GM06990 (cell line): ENCODE results near the gene USP12.
"Not testable (repeated sequence)": the region's sequence is repeated elsewhere in the genome, so short reads cannot be mapped to it uniquely, and the experiment has no call there.

Experiments
- DNase-seq: peaks from one replicate; pipeline ENCODE4 v3.0.0-alpha.2; 2011; ENCODE audit not compliant: insufficient read length; ENCODE audit errors: extremely low read depth
- H3K27me3 ChIP-seq: replicated peaks from 2 replicates; pipeline ENCODE4 v1.6.0; 2011; ENCODE audit warnings: low read length; ENCODE audit not compliant: control insufficient read depth, insufficient read depth
- H3K36me3 ChIP-seq: 2 replicates; pipeline ENCODE4 v1.5.1; 2011; ENCODE audit warnings: low read length; ENCODE audit not compliant: control insufficient read depth, insufficient read depth
- H3K4me3 ChIP-seq: replicated peaks from 2 replicates; pipeline ENCODE4 v1.5.1; 2011; ENCODE audit warnings: low read depth, mild to moderate bottlenecking, control low read depth, low read length
- TF ChIP-seq, protein P1 (sequence below): IDR thresholded peaks from 2 replicates; pipeline ENCODE4 v1.5.1; 2011; ENCODE audit warnings: low read length, control low read depth, mild to moderate bottlenecking, inconsistent platforms; ENCODE audit not compliant: insufficient read depth, poor library complexity, severe bottlenecking

USP12 gene, protein sequence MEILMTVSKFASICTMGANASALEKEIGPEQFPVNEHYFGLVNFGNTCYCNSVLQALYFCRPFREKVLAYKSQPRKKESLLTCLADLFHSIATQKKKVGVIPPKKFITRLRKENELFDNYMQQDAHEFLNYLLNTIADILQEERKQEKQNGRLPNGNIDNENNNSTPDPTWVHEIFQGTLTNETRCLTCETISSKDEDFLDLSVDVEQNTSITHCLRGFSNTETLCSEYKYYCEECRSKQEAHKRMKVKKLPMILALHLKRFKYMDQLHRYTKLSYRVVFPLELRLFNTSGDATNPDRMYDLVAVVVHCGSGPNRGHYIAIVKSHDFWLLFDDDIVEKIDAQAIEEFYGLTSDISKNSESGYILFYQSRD

DNA sequence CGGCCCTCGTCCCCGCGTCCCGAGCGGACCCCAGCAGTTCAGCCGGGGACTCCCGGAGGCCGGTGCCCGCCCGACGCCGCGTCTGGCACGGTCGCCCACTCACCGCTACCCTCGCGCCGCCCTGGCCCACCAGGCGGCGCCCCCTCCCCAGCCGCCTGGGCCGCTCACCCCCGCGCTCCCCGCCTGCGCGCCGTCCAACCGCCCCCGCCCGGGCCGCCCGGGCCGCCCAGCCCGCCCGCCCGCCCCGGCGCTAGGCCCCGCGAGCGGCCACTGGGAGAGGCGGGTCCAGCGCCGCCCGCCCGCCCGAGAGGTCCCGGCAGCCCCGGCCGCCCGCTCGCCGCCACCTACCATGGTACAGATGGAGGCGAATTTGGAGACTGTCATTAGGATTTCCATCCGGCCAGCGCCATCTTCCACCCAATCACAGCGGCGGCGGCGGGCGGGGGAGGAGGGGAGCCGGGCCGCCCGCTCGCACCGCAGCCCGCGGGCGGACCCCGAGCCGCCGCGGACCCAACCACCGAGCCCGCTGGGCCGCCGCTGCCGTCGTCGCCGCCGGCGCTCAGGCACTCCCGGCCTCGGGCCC, at the start of gene USP12:
USP12 (minus strand) TSS at position 568 of the 583 bp plus-strand sequence; CDS start at position 396, 172 bp downstream.
- DNase-seq, result peak; percentile 53
- H3K36me3 ChIP-seq, result no peaks in the 10 kb centered on the region
- TF ChIP-seq, protein P1, sequence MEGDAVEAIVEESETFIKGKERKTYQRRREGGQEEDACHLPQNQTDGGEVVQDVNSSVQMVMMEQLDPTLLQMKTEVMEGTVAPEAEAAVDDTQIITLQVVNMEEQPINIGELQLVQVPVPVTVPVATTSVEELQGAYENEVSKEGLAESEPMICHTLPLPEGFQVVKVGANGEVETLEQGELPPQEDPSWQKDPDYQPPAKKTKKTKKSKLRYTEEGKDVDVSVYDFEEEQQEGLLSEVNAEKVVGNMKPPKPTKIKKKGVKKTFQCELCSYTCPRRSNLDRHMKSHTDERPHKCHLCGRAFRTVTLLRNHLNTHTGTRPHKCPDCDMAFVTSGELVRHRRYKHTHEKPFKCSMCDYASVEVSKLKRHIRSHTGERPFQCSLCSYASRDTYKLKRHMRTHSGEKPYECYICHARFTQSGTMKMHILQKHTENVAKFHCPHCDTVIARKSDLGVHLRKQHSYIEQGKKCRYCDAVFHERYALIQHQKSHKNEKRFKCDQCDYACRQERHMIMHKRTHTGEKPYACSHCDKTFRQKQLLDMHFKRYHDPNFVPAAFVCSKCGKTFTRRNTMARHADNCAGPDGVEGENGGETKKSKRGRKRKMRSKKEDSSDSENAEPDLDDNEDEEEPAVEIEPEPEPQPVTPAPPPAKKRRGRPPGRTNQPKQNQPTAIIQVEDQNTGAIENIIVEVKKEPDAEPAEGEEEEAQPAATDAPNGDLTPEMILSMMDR, result no peak

DNA sequence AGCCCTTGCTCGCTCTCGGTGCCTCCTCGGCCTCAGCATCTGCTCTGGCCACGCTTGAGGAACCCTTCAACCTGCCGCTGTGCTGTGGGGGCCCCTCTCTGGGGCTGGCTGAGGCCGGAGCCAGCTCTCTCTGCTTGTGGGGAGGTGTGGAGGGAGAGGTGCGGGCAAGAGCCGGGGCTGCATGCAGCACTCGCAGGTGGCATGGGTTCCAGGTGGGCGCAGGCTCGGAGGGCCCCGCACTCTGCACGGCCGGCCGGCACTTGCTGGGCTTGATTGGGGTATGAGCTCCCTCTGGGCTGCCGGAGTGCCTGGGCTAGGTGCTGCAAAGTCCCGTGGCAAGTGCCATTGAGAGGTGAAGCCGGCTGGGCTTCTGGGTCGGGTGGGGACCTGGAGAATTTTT, 48.0 kb upstream of the USP12 start:
- Histone ChIP-seq H3K4me3 (no peak overlapping the region), H3K36me3 (no peaks in the 10 kb centered on the region), H3K27me3 (no peaks in the 10 kb centered on the region)
- DNase-seq, result no peak
- TF ChIP-seq, protein P1, result no peak

More for the DNA sequence above, at the start of gene USP12:
- no peaks in the 10 kb centered on the region for H3K27me3 ChIP-seq
- H3K4me3 ChIP-seq, result peak within 1 kb of the TSS; percentile 84

GRCh38 chr13:27218861-27219260, 47.2 kb upstream of the USP12 start:
- not testable (repeated sequence) for H3K36me3 ChIP-seq, H3K27me3 ChIP-seq, H3K4me3 ChIP-seq, DNase-seq

- not testable (repeated sequence) for H3K4me3 ChIP-seq, H3K27me3 ChIP-seq, H3K36me3 ChIP-seq, DNase-seq
Measured at GRCh38 chr13:27217791-27218190, 46.2 kb upstream of the USP12 start.

- H3K4me3 ChIP-seq, H3K36me3 ChIP-seq, H3K27me3 ChIP-seq, DNase-seq: not testable (repeated sequence)
Measured at GRCh38 chr13:27213386-27213785, 41.8 kb upstream of the USP12 start.

- Histone ChIP-seq H3K36me3 (no peaks in the 10 kb centered on the region), H3K27me3 (no peaks in the 10 kb centered on the region), H3K4me3 (no peak overlapping the region)
- TF ChIP-seq, protein P1, result no peak
- DNase-seq, result no peak
Measured at GRCh38 chr13:27211771-27212364, 40.3 kb upstream of the USP12 start.

DNA sequence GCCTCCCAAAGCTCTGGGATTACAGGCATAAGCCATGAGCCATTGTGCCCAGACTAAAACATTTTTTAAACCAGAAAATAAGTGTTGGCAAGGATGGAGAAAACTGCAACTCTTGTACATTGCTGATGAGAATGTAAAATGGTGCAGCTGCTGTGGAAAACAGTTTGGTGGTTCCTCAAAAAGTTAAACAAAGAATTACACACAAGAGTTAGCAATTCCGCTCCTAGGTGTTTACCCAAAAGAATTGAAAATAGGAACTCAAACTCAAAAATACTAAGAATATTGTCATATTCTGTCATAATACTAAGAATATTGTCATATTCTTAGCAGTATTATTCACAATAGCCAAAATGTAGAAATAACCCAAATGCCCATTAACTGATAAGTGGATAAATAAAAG, 39.7 kb upstream of the USP12 start:
- DNase-seq, result no peak
- Histone ChIP-seq H3K36me3 (no peaks in the 10 kb centered on the region), H3K27me3 (no peaks in the 10 kb centered on the region), H3K4me3 (no peak overlapping the region)
- TF ChIP-seq, protein P1, result no peak
